NCI-H128 (cell line): ENCODE results near the gene KCNMB2.

ENCODE experiments used
- DNase-seq: peaks from one replicate; lab custom pipeline; 2025; ENCODE audit not compliant: unreplicated experiment; lab: John Stamatoyannopoulos, UW

Gene KCNMB2

GRCh38 chr3:178802993-178803693 lies 266.9 kb downstream of the KCNMB2 start:
- no peak for DNase-seq

GRCh38 chr3:178804606-178805005 lies 268.4 kb downstream of the KCNMB2 start:
- no peak for DNase-seq

- no peak for DNase-seq
Observed at GRCh38 chr3:178805741-178806140, 269.5 kb downstream of the KCNMB2 start.

DNA sequence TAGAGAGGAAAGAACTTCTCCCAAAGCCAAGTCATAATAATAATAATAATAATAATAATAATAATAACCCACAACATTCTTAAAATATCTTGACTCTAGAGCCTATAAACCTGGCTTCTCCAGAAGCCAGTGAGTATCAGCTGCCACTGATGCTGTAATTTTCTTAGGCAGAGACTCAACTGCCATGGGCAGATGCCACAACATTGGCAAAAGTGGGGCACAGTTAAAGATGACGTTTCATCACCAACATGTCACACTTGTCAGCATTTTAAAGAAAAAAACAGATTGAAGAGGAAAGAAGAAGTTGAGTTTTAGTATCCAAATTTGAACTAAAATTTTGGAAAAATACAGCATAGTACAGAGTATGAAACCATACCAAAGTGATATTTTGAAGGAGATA lies 270.4 kb downstream of the KCNMB2 start:
- no peak for DNase-seq

- DNase-seq: no peak
Observed at GRCh38 chr3:178807694-178808093, 271.5 kb downstream of the KCNMB2 start.

DNA sequence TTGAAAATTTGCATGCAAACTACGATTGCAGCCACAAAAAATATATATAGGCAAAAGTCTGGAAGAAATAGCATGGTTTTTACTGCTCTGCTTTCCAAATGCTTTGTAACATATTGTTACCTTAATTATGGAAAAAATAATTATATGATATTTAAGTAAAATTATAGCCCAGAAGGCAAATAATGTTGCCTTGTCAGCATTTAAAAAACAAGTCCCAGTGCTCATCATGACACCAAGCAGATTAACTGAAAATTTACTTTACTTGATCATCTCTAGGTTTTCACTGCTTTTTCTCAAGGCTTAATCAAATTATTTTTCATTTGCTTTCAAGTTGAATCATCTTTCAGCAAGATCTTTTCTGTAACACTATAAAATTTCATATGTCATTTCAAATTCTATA lies 272.5 kb downstream of the KCNMB2 start:
- no peak for DNase-seq

DNA sequence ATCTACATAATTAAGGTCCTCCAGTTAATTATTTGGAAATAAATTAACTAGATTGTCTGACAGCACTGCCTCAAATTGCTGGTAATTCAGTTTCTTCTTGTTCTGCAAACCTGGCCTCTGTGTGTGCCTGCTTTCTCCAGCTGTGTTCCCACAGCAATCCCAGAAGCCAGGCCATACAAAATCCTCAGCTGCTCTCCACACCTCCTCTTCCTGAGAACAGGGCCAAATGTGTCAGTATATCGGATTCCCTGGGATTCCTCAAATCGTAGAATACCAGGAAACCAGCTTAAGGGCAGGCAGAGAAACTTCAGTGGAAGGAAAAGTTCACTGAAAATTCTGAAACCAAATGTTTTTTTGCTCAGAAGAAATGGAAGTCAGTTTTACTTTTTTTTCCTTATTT lies 273.9 kb downstream of the KCNMB2 start:
- DNase-seq: no peak

- DNase-seq: no peak
Observed at GRCh38 chr3:178822722-178823121, 286.5 kb downstream of the KCNMB2 start.

- no peak for DNase-seq
Observed at GRCh38 chr3:178823150-178823549, 286.9 kb downstream of the KCNMB2 start.

DNA sequence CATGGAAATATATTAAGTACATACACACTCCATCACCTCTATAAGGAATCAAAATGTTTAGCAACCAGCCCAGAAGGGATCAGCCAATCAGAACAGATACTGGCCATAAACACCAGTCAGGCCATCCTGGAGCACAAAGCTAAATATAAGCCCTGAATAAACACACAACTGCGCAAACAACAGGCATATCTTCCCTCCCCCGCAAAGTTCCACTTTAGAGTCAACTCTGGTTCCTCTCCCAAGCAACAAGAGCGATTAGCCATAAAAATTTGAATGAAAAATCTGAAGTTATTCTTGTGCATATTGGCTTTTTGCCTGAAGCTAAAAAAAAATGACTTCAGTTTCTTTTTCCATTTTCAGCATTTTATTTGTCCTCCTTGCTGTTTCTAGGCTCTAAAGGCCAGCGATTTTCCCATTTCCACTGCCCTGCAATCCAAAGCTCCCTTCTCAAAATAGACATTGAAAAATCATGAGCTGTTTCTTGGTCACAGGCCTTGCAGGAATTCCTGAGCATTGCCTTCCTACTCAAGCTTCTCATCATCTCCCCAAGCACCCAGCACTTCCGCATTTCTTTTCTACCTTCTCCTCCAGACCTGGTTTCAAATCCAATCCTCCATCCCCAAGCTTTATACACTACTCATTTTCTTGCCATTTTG lies 287.5 kb downstream of the KCNMB2 start:
- DNase-seq: no peak

- DNase-seq: no peak
Observed at GRCh38 chr3:178826435-178827123, 290.3 kb downstream of the KCNMB2 start.

DNA sequence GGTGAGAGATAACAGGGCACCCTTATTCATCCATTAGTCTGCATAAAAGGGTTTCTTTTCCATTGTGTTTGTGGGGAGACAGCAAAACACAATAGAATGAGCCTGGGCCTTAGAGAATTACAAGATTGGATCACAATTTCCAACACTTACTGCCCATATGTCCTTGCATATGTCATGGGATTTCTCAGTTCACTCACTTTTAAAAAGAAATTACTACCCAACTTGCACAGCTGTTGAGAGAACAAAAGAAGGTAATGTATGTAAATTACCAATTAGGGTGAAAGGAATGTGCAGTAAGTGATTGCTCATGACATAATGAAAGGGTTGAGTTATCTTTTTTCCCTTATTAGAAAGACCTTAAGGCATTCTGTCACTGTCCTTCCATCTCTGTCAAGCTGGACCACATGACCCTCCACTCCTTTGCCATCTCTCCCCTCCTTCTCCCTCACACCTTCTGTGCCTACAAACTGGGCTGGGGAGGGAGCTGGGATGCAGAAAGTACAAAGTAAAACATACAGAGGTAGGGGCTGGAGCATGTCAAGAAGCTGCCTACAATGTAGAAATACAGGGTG lies 291.1 kb downstream of the KCNMB2 start:
- no peak for DNase-seq

- no peak for DNase-seq
Observed at GRCh38 chr3:178833695-178834094, 297.5 kb downstream of the KCNMB2 start.

- DNase-seq: no peak
Observed at GRCh38 chr3:178835033-178835432, 298.8 kb downstream of the KCNMB2 start.

- no peak for DNase-seq
Observed at GRCh38 chr3:178837512-178837911, 301.3 kb downstream of the KCNMB2 start.

GRCh38 chr3:178840586-178840985 lies 304.4 kb downstream of the KCNMB2 start:
- no peak for DNase-seq

GRCh38 chr3:178841011-178841410 lies 304.8 kb downstream of the KCNMB2 start:
- DNase-seq: no peak

- DNase-seq: no peak
Observed at GRCh38 chr3:178844916-178845315, 308.7 kb downstream of the KCNMB2 start.

DNA sequence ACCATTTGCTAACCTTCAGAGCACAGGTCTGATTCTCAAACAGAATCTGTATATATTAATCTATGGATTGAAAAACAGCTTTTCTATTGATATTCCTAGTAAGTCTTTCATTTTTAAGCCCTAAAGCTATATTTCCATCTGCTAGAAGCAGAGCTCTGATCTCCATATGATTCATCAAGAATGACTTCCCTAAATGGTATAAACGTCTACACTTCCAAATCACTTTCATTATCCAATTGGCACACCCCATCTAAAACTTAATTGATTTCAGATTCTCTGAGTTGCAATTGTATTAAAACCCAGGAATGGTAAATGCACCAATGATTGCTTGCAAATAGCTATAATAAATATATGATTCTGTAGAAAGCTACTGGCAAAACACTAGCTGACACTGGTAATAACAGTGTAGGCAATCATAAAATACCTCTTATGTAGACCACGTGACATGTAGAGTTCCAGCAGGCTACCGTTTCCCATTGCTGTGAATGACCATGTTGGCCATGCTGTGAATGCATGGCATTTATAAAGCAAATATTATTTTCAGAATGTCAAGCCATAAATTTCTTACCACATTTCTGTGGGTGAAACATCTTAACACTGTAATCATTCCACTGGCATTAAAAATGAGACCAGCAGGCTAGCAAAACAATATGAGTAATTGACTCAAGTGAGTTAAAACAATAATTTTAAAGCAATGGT lies 309.3 kb downstream of the KCNMB2 start:
- DNase-seq: no peak

DNA sequence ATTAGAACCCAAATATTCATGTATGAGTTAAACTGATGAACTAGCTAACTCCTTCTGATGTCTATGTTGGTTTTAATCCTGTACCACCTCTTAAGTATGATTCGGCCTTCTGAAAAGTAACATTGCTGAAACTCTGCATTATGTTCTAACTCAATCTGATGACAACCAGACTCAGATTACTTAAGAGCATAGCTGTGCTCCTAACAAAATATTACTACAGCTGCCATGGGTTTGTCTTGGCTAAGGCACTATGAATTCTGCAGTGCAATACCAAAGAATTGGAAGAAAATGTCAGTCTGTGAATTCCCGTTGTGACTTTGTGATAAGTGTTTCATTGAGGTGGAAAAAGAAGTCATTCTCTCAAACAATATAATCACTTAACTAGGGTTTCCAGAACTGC lies 311.0 kb downstream of the KCNMB2 start:
- DNase-seq: no peak

DNA sequence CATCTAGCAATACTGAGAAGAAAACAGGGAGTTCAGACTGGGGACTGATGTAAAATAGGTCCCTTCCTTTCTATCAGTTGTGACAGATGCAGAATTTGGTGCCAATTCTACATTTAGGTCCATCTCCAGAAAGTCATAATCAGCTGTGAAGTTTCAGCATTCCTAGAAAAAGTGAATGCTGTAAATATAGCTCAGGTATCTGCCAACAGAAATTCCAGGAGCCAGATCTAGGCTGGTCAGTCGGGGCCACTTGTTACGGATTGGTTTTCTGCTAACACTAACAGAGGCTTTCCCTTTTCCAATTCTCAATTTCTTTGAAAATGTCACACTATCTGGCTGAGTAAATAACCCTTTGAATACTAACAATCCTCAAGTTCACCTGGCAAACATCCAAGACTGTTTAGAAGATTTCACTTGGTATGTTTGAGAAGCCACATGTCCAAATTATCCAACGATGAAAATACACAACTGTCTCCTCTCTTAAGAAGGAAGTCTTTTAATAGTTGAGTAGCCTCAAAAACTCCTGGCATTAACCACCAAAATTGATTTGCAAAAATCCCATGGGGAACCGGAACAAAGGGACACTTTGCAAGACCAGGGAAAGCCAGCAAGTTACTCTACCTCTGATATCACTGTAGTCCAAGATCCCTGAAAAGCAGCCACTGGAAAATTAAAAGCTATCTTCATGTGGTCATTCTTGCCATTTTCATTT lies 313.1 kb downstream of the KCNMB2 start:
- no peak for DNase-seq
